ENCODE results near the gene CYTH4.

DNA sequence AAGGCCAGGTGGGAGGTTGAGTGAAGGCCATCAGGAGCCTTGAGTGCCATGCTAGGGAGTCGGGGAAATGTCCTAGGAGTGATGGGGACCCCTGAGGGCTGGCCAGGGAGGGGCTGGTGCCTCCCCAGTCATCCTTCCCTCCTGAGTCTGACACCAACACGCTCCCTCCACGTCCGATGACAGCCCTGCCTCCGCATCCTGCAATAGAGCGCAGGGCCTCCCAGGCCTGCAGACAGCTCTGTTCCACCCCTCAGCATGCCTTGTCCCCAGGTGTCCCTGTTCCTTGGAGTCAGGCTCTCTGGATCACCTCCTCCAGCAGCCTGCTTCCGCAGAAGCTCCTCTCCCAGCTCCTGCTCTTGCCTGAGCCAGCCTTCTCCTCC, 41.4 kb upstream of the CYTH4 start:
- TF ChIP-seq POLR2AphosphoS5 (IDR thresholded peaks at IDR 0.05) (no peak), POLR2A (IDR thresholded peaks at IDR 0.05) (no peak), EP300 (IDR thresholded peaks at IDR 0.05) (no peak)
- TF ChIP-seq, protein P1, sequence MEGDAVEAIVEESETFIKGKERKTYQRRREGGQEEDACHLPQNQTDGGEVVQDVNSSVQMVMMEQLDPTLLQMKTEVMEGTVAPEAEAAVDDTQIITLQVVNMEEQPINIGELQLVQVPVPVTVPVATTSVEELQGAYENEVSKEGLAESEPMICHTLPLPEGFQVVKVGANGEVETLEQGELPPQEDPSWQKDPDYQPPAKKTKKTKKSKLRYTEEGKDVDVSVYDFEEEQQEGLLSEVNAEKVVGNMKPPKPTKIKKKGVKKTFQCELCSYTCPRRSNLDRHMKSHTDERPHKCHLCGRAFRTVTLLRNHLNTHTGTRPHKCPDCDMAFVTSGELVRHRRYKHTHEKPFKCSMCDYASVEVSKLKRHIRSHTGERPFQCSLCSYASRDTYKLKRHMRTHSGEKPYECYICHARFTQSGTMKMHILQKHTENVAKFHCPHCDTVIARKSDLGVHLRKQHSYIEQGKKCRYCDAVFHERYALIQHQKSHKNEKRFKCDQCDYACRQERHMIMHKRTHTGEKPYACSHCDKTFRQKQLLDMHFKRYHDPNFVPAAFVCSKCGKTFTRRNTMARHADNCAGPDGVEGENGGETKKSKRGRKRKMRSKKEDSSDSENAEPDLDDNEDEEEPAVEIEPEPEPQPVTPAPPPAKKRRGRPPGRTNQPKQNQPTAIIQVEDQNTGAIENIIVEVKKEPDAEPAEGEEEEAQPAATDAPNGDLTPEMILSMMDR (IDR thresholded peaks at IDR 0.05) = no peak

Data from upper lobe of left lung (tissue), 4 donors.